SK-N-SH (cell line): Measurements from ENCODE around the gene SPRY4. TPM values are rescaled to one million over a fixed set of nuclear protein-coding genes. Genes with fewer than 3 reads are reported as not detected.

Source experiments
- CTCF ChIA-PET: fragments of 300-600, 350-600 bp; formaldehyde crosslinking; extraction: SDS; loops from one replicate; lab custom pipeline; 2021; lab: Yijun Ruan, JAX
- POLR2A ChIA-PET: fragments of 350-600 bp; sonication (Branson Sonifier 250); formaldehyde crosslinking; extraction: SDS; loops from one replicate; lab custom pipeline; 2020; ENCODE audit warnings: antibody characterized with exemption, inconsistent platforms; lab: Yijun Ruan, JAX
- DNase-seq: peaks from one replicate; pipeline ENCODE4 v3.0.0; 2012
- H2AFZ ChIP-seq: fragments of 200-600 bp; sonication (generic); 2 replicates; pipeline ENCODE4 v1.8.1; 2016; ENCODE audit warnings: antibody characterized with exemption, mild to moderate bottlenecking, low read depth
- H3F3A ChIP-seq: fragments of 200-600 bp; sonication (generic); replicated peaks from 2 replicates; pipeline ENCODE3; 2016; ENCODE audit warnings: antibody characterized with exemption, mild to moderate bottlenecking; ENCODE audit not compliant: insufficient read depth
- H3K27ac ChIP-seq, 2 experiments: fragments of 200-500 bp in 1 of 2; fragments of 200-600 bp in 1 of 2; sonication (Bioruptor generic) in 1 of 2; sonication (generic), shearing (Covaris generic) in 1 of 2; 2 replicates each; pipeline versions ENCODE4 v1.5.1 to v1.6.1; 2014 to 2016; ENCODE audit warnings: low read depth in 2 of 2, inconsistent platforms in 1 of 2, low read length in 1 of 2, mild to moderate bottlenecking in 1 of 2, mixed read lengths in 1 of 2
- H3K27me3 ChIP-seq: fragments of 200-600 bp; sonication (generic), shearing (Covaris generic); 2 replicates; pipeline ENCODE4 v1.6.1; 2016; ENCODE audit warnings: mixed run types; ENCODE audit not compliant: insufficient read depth
- H3K36me3 ChIP-seq, 2 experiments: fragments of 200-500 bp in 1 of 2; fragments of 200-600 bp in 1 of 2; sonication (Bioruptor generic) in 1 of 2; sonication (generic) in 1 of 2; replicated peaks in 1 of 2; 2 replicates each; pipeline versions ENCODE3 to v1.5.1; 2014 to 2016; ENCODE audit warnings: low read length in 1 of 2, mild to moderate bottlenecking in 1 of 2; ENCODE audit not compliant: insufficient read depth in 2 of 2, control insufficient read depth in 1 of 2
- H3K4me1 ChIP-seq, 2 experiments: fragments of 200-500 bp in 1 of 2; fragments of 200-600 bp in 1 of 2; sonication (Bioruptor generic) in 1 of 2; sonication (generic), shearing (Covaris generic) in 1 of 2; 2 replicates each; pipeline versions ENCODE4 v1.5.1 to v1.6.1; 2014 to 2016; ENCODE audit warnings: low read depth in 1 of 2, low read length in 1 of 2, mixed run types in 1 of 2; ENCODE audit not compliant: insufficient read depth in 2 of 2, control insufficient read depth in 1 of 2
- H3K4me2 ChIP-seq: fragments of 200-600 bp; sonication (generic), shearing (Covaris generic); 2 replicates; pipeline ENCODE4 v1.6.1; 2017; ENCODE audit warnings: mixed run types
- H3K4me3 ChIP-seq, 2 experiments: fragments of 200-500 bp in 1 of 2; fragments of 200-600 bp in 1 of 2; sonication (Bioruptor generic) in 1 of 2; sonication (generic), shearing (Covaris generic) in 1 of 2; 2 replicates each; pipeline versions ENCODE4 v1.5.1 to v1.8.1; 2014 to 2016; ENCODE audit warnings: low read depth in 2 of 2, inconsistent platforms in 1 of 2, low read length in 1 of 2, mild to moderate bottlenecking in 1 of 2, mixed read lengths in 1 of 2, moderate library complexity in 1 of 2
- H3K79me2 ChIP-seq: fragments of 200-600 bp; sonication (generic); 2 replicates; pipeline ENCODE4 v1.8.1; 2017; ENCODE audit warnings: mild to moderate bottlenecking; ENCODE audit not compliant: insufficient read depth
- H3K9ac ChIP-seq: fragments of 200-600 bp; sonication (generic); 2 replicates; pipeline ENCODE4 v1.6.1; 2017; ENCODE audit warnings: mixed run types
- H3K9me2 ChIP-seq: fragments of 200-600 bp; sonication (generic); 2 replicates; pipeline ENCODE4 v1.6.1; 2017; ENCODE audit warnings: mixed run types
- H3K9me3 ChIP-seq: fragments of 200-600 bp; sonication (generic); 2 replicates; pipeline ENCODE4 v1.6.1; 2017; ENCODE audit warnings: mixed run types, mild to moderate bottlenecking, moderate library complexity
- H4K20me1 ChIP-seq: fragments of 200-600 bp; sonication (generic); 2 replicates; pipeline ENCODE4 v1.6.1; 2017; ENCODE audit warnings: mild to moderate bottlenecking, mixed run types; ENCODE audit not compliant: insufficient read depth
- CHD2 ChIP-seq: fragments of 150-350 bp; IDR thresholded peaks from 2 replicates; pipeline ENCODE4 v1.6.1; 2018; ENCODE audit warnings: low read length; ENCODE audit not compliant: partially characterized antibody
- ELF1 ChIP-seq: IDR thresholded peaks from 2 replicates; pipeline ENCODE4 v1.4.0; 2012
- EZH2phosphoT487 ChIP-seq: fragments of 200-600 bp; sonication (generic); IDR thresholded peaks from 2 replicates; pipeline ENCODE4 v1.6.1; 2017; ENCODE audit warnings: low read depth, mixed run types, mild to moderate bottlenecking, antibody characterized with exemption, moderate library complexity, borderline replicate concordance
- GATA2 ChIP-seq: sonication (generic); formaldehyde crosslinking; IDR thresholded peaks from 2 replicates; pipeline ENCODE4 v1.5.0; 2020; ENCODE audit warnings: mild to moderate bottlenecking, missing genetic modification reagents
- JUND ChIP-seq: IDR thresholded peaks from 2 replicates; pipeline ENCODE4 v1.4.0; 2012
- MEF2A ChIP-seq: IDR thresholded peaks from 2 replicates; pipeline ENCODE4 v1.4.0; 2012; ENCODE audit warnings: low read depth, borderline replicate concordance
- MXI1 ChIP-seq: IDR thresholded peaks from 2 replicates; pipeline ENCODE4 v1.6.1; 2012; ENCODE audit warnings: mild to moderate bottlenecking, low read depth, low read length, improper control_type of control experiment
- NFIC ChIP-seq: IDR thresholded peaks from 2 replicates; pipeline ENCODE4 v1.4.0; 2012; ENCODE audit warnings: borderline replicate concordance
- POLR2AphosphoS5 ChIP-seq: IDR thresholded peaks from 2 replicates; pipeline ENCODE4 v1.6.1; 2012; ENCODE audit warnings: low read depth, low read length
- SIN3A ChIP-seq: IDR thresholded peaks from 2 replicates; pipeline ENCODE4 v1.6.1; 2012; ENCODE audit warnings: low read depth, mild to moderate bottlenecking, low read length, moderate library complexity, borderline replicate concordance
- SMC3 ChIP-seq: IDR thresholded peaks from 2 replicates; pipeline ENCODE4 v1.6.1; 2012; ENCODE audit warnings: low read depth, low read length, improper control_type of control experiment
- WGBS: methylation state at CpG from one replicate; pipeline ENCODE4 v1.1.6; 2017; ENCODE audit warnings: low lambda C conversion rate; 5-methylcytosine and 5-hydroxymethylcytosine counted together
- polyA plus RNA-seq, 3 experiments: library from polyadenylated mRNA; depleted of rRNA; stranded (reverse); fragments of >200 nt; gene quantifications; 2 replicates each; pipeline ENCODE4 v1.2.3, GENCODE V29; 2012
- TF ChIP-seq, protein P1 (sequence below): IDR thresholded peaks from 2 replicates; pipeline ENCODE4 v1.6.1; 2012; ENCODE audit warnings: mild to moderate bottlenecking, low read depth, low read length, moderate library complexity
- TF ChIP-seq, protein P2 (sequence below): IDR thresholded peaks from 2 replicates; pipeline ENCODE4; 2012
- TF ChIP-seq, protein P3 (sequence below): IDR thresholded peaks from 2 replicates; pipeline ENCODE4 v1.4.0; 2012; ENCODE audit warnings: low read depth, borderline replicate concordance
- TF ChIP-seq, protein P4 (sequence below): fragments of 150-350 bp; IDR thresholded peaks from 2 replicates; pipeline ENCODE4 v1.6.1; 2016; ENCODE audit warnings: mild to moderate bottlenecking, low read depth, low read length

Gene SPRY4
- polyA plus RNA-seq, 1 of the 3 experiments (the other 2 are of a cell fraction): 18.0 TPM

DNA sequence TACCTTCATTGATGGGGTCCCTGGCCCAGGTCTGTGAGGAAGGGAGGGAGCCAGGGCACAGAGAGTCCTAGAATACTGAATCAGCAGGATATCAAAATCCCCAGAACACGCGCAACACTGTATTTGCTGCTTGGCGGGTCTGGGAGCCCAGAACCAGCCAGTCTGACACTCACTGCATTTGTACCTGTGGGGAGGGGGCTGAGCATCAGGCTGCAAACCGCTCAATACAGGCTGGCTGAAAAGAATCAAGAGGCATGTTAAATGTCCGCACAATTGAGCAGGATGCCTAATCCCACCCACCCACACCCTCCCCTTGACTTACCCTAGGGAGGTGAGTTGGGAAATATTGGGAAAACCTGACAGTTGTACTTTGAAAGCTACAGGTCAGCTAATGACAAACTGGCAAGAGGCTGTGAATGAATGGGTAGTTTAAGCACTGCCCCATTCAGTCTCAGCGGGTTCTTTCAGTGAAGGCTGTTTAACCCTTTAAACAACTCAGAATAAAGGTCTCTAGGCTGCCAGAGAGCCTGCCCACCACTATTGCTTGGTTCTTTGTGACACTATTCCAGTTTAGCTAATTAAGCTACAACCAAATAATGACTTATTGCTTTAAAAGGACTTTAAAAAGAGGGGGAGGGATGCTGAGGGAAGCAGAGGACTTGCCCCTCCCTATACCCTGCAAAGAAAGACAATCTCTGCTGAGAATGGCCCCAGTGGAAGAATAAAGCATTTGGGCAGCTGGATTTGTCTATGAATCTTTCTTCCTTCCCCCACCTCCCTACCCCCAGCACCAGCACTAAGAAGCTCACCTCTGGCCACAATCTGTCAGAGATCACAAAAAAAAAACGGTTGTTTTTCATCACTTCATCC is 5.0 kb downstream of the SPRY4 start (continued):
- TF ChIP-seq, protein P1, sequence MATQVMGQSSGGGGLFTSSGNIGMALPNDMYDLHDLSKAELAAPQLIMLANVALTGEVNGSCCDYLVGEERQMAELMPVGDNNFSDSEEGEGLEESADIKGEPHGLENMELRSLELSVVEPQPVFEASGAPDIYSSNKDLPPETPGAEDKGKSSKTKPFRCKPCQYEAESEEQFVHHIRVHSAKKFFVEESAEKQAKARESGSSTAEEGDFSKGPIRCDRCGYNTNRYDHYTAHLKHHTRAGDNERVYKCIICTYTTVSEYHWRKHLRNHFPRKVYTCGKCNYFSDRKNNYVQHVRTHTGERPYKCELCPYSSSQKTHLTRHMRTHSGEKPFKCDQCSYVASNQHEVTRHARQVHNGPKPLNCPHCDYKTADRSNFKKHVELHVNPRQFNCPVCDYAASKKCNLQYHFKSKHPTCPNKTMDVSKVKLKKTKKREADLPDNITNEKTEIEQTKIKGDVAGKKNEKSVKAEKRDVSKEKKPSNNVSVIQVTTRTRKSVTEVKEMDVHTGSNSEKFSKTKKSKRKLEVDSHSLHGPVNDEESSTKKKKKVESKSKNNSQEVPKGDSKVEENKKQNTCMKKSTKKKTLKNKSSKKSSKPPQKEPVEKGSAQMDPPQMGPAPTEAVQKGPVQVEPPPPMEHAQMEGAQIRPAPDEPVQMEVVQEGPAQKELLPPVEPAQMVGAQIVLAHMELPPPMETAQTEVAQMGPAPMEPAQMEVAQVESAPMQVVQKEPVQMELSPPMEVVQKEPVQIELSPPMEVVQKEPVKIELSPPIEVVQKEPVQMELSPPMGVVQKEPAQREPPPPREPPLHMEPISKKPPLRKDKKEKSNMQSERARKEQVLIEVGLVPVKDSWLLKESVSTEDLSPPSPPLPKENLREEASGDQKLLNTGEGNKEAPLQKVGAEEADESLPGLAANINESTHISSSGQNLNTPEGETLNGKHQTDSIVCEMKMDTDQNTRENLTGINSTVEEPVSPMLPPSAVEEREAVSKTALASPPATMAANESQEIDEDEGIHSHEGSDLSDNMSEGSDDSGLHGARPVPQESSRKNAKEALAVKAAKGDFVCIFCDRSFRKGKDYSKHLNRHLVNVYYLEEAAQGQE: no peak

DNA sequence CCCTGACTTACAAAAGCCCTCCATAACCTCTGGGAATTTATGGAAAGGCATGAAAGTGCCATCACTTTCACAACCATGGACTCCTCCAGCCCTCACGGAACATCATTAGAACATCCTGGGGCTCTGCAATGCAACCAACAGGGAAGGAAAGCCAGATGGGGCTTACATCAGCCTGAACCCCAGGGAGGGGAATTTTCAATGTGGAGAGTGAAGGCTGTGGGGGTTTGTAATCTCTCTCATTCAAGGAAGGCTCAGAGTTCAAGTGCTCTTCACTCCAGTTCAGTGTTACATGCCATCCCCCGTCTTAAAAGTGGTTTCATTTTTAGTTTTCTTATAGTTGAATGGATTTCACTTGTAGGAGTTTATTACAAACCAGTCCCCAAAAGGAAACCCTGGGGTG is 5.7 kb downstream of the SPRY4 start:
- peak overlapping the region; percentile 98 for H3K4me2 ChIP-seq
- H4K20me1 ChIP-seq: peaks cover 98% of the 10 kb centered on the region
- WGBS: 82% methylated on average over 2 of the region's 2 CpGs
- peaks cover 19 to 30% of the 10 kb centered on the region in 2 experiments for H3K36me3 ChIP-seq
- H3K79me2 ChIP-seq: peaks cover 100% of the 10 kb centered on the region
- peaks cover 68% of the 10 kb centered on the region in 2 experiments for H3K4me1 ChIP-seq
- peak overlapping the region; percentile 30 to 67; a peak in 2 of 4 replicates for H3K27ac ChIP-seq
- H3K9me2 ChIP-seq: no peaks in the 10 kb centered on the region
- H2AFZ ChIP-seq: no peak overlapping the region
- H3K9ac ChIP-seq: no peak overlapping the region
- TF ChIP-seq MXI1 (no peak), NFIC (no peak), GATA2 (CRISPR knock-in tag) (no peak), EZH2phosphoT487 (no peak), CHD2 (no peak), SMC3 (no peak), POLR2AphosphoS5 (no peak), JUND (no peak), ELF1 (no peak), MEF2A (no peak), SIN3A (no peak)
- TF ChIP-seq, protein P2, sequence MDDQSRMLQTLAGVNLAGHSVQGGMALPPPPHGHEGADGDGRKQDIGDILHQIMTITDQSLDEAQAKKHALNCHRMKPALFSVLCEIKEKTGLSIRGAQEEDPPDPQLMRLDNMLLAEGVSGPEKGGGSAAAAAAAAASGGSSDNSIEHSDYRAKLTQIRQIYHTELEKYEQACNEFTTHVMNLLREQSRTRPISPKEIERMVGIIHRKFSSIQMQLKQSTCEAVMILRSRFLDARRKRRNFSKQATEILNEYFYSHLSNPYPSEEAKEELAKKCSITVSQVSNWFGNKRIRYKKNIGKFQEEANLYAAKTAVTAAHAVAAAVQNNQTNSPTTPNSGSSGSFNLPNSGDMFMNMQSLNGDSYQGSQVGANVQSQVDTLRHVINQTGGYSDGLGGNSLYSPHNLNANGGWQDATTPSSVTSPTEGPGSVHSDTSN: no peak
- TF ChIP-seq, protein P3, sequence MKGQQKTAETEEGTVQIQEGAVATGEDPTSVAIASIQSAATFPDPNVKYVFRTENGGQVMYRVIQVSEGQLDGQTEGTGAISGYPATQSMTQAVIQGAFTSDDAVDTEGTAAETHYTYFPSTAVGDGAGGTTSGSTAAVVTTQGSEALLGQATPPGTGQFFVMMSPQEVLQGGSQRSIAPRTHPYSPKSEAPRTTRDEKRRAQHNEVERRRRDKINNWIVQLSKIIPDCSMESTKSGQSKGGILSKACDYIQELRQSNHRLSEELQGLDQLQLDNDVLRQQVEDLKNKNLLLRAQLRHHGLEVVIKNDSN: no peak
- TF ChIP-seq, protein P4, sequence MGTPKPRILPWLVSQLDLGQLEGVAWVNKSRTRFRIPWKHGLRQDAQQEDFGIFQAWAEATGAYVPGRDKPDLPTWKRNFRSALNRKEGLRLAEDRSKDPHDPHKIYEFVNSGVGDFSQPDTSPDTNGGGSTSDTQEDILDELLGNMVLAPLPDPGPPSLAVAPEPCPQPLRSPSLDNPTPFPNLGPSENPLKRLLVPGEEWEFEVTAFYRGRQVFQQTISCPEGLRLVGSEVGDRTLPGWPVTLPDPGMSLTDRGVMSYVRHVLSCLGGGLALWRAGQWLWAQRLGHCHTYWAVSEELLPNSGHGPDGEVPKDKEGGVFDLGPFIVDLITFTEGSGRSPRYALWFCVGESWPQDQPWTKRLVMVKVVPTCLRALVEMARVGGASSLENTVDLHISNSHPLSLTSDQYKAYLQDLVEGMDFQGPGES: no peak
- peak overlapping the region in 1 of 2 experiments; percentile 17; a peak in 1 of 4 replicates for H3K4me3 ChIP-seq
- ChIA-PET CTCF (interaction anchor here (1.6 to 9.9 kb wide), 2 partner anchors 224 to 231 kb away, joined by 3 to 117 read pairs; no protein-coding TSS in a partner anchor), POLR2A (no interaction called here)
- no peak for DNase-seq
- H3F3A ChIP-seq: peaks cover 23% of the 10 kb centered on the region
- H3K27me3 ChIP-seq: no peaks in the 10 kb centered on the region
- no peaks in the 10 kb centered on the region for H3K9me3 ChIP-seq
